SHP77 (cell line): Measurements from ENCODE around the gene FGF14.

Source experiments
- DNase-seq, 2 experiments: peaks; one replicate each; lab custom pipeline; 2025; lab: John Stamatoyannopoulos, UW

The FGF14 gene

DNA sequence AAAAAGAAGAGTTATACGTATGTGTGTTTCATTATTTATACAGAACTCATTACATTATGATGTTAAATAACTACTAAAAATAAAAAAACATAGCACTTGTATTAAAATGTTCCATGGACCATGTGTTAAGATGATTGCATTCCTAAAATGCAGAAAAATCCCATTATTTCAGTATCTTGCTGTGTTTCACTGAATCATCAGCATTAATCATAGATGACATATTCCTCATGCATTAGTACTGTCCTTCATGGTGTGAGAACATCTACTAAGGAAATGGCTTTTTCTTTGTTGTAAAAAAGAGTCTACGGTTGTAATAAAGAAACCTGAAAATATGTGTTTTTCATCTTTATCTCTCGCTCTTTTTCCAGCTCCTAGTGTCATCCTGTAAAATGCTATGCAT, 416.5 kb downstream of the FGF14 start:
- no peak for DNase-seq

DNA sequence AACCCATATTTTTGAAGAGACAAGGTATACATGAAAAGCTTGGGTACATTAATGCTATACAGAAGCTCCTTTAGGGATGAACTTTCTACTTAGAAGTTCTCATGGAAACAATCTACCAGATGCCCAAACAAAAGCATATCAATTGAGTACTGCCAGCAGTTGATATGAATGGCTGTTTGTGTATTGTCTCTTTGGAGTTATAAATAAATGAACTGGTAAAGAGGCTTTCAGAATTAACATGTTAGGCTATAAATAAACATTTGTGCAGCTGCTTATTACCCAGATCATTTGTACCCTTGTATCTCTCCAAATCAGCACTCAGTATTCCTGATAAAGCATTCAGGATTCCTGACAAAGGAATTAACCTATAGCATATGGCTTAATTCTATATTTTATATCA, 418.9 kb downstream of the FGF14 start:
- DNase-seq, result peak in 1 of 2 experiments; percentile 11

DNA sequence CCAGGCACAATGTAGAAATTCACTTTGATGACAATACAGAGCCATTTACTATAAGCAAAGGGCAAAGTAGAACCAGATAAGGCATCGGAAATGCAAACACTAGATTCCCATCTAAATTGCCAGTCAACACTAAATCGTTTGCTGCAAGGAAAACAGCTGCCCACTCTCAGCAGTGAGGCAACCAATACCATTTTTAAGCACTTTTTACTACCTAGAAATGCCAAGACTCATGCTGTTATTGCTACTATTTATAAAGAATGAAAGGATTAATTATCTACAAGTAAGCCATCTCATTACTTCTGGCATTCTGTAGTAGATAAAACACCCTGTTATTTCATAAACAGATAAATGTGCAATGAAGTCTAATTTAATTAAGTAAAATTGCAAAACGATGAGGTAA, 422.0 kb downstream of the FGF14 start:
- peak; percentile 35 to 39 for DNase-seq

DNA sequence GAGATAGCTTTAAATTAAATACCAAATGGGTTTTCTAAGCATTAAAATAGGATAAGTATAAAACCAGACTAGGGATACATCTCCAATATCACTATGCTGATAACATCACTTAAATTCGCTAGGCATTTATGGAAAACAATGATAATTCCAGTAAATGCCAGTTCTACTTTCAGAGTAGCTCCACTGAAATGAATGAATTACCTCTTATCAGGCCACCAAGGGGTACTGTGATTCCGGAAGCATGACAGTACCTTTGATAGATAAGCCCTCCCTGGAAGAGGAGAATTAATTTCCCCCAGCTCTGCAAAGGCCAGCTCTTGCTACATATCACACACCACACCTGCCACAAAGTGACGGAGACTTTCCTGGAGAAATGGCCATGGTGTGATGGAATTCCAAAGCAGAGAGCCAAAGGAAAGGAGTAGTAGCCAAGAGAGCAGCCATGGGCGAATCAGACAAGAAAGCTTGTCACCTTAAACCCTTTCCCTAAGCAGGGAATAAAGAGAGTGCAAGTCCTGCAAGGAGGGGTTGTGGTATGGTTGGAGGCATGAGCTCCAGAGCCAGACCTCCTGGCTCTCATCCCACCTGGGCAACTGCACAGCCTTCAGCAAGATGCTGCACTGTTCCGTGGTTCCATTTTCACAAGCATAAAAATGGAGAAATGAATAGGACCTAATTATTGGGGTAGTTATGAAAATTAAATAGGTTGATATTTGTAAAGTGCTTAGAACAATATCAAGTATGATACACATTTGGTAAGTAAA, 423.1 kb downstream of the FGF14 start:
- no peak for DNase-seq

DNA sequence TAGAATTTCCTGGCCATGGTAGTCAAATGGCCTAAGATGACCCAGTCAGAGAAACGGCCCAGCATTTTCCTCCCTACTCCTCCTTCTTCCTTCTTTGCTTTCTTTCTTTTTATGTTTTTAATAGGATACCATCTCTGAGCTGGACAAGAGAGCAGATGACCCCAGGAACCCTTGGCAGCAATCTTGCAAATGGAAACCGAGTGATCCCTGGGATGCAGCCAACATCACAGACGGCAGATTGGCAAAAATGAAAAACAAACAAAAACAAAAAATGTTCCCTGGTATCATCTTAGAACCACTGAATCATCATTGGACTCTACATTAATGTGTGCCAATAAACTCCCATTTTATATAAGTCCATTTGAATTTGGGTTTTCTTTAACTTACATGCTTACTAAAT, 424.4 kb downstream of the FGF14 start:
- DNase-seq, result no peak

DNA sequence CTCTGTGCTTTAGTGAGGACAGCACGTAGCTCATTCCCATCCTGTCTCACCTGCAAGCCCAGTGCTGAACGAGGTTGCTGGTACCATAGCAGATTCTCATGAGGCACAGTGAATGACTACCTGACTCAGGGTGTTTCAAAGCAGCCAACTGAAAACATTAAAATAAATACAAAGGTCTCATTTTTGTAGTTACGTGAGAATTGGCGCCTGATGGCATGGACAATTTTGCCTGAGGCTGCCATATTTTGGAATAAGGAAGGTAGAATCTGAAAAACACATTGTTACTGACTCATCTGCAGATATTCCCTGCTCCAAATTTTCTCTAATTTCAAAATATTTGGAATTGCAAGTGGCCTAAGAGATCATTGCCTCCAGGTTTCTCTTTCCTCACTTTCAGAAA, 429.7 kb downstream of the FGF14 start:
- no peak for DNase-seq

DNA sequence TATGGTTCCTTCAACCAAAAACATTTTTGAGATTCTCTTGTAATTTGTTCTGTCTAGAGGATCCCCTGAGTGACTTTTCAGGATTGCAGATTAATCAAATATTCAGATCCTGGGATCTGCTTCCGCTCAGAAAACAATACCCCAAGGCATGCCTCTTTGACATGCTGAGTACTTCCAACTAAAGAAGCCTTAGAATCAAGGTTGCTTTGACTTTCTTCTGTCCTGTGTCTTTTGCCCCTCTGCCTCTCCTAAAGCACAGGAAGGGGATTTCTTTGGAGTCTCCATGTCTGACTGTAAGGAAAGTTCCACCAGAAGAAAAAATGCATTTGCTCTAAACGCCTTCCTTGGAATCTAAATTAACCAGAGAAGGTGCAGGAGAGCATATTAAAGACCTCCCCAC, 431.5 kb downstream of the FGF14 start:
- DNase-seq, result no peak

DNA sequence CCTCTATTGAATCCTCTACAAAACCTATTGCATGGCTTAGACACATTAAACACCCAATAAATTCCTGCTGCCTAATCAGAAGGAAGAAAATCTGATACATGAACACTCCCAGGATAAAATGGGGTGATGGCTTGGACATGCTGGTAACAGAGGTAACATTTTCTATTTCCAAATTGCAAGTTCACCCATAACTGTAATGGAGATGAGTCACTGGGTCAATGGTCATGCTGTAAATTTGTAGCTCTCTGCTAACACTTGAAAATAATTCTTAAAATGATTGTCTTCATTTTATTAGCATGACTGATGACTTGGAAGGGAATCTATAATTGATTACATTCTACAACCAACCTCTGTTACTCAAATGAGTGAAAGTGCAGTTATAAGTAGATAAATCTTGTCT, 434.1 kb downstream of the FGF14 start:
- no peak for DNase-seq

DNA sequence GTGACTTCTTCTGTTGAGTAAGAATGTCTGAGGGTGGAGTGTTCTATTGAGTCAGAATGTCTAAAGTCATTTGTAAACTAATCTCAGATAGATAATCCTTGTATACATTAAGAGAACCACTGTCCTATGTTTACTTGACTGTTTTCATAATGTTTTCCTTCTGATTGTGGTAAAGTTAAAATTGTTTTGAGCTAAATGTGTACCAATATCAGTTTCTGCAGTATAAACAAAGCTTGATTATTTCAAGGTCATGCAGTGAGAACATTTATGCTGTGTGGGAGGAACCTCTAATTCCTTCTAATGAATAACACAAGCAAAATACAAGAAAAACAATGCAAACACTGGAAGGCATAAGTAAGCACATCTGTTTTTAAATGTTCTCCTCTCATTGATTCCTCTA, 434.6 kb downstream of the FGF14 start:
- DNase-seq, result no peak

DNA sequence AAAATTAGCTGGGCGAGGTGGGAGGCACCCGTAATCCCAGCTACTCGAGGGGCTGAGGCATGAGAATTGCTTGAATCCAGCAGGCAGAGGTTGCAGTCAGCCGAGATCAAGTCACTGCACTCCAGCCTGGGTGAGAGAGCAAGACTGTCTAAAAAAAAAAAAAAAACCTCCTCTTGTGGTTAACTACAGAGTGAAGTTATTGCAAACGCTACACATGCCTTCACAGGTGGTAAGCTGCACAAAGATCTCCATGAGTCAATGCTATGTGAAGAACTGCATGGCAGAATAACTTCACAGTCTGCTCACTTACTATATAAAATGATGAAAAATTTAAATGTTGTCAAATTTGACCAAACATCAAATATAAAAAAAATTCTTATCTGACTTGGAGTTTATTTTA, 436.8 kb downstream of the FGF14 start:
- DNase-seq, result no peak

DNA sequence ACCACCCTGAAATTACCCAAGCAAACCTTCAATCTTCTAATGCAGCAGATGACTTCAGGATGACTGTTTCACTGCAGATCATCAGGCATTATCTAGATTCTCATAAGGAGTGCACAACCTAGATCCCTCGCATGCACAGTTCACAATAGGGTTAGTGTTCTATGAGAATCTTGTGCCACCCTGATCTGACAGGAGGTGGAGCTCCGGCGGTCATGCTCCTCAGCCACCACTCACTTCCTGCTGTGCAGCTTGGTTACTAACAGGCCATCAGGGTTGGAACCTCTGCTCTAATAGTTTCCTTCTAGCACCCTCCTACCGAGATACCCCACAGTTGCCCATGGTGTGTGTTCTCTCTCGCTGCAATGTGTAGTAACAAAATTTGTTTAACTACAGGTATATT, 442.8 kb downstream of the FGF14 start:
- no peak for DNase-seq

DNA sequence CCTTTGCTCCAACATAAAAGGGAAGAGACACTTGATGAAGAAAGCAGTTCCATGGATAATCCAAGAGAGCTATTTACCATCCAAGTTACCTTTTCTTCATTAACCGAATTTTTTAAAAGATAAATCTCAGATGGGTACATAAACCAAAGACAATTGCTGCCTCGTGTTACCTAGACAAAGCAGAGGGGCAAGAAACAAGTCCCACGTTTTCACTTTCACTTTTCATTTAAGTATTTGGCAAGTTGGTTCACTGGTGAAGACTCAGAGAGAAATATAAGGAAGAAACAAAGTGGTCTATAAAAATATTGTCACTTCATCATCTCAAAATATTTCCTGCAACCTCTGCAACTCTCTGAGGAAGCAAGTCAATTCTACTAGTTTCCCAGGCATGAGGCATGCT, 446.1 kb downstream of the FGF14 start:
- no peak for DNase-seq

DNA sequence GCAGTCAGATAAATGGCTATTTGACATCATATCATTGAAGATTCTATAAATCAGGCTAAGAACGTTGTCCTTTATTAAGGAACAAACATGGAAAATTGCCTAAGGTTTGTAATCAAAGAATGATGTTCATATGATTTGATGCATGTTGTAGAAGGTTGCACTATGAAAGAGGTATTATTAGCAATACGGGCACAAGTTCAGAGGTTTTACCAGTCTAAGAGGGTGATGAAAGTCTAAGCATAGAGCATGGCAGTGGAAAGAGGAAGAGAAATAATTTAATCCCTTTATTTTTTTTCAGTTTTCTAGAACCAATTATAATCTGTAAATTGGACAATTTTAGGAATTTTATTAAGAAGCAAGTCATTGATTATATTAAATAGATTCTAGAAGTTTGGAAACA, 450.7 kb downstream of the FGF14 start:
- DNase-seq, result no peak

DNA sequence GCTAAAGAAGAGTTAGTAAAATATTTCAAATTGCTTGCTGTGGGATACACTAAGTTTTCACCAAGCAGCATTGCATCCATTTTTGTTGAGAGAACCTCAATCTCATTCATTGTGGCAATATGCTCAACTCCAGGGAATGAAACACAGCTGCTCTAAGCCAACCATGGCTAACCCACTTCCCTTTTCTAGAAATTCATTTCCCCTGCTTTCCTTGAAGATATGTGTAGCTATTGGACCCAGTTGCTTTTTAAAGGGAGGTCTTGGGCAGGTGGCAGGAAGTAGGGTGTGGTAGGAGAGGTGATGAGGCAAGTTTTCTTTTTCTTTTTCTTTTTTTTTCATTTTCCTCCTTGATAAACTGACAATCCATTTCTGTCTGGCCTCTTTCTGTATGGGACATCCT, 452.2 kb downstream of the FGF14 start:
- no peak for DNase-seq

DNA sequence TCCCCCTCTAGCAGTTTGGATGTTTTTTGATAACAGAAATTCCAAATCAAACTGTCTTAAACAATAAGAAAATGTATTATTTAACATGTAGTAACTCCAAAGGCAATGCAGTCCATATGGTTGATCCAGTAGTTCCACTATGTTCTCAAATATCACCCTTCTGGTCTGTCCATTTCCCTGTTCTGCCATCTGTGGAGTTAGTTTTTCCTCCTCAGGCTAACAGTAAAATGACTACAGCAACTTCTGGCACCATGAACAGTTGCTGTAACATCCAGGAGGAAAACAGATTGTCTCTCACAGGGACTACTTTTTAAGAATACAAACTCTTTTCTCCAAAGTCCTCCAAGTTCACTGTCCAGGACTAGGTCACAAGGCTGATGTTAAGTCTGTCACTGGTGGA, 455.4 kb downstream of the FGF14 start:
- DNase-seq, result no peak

DNA sequence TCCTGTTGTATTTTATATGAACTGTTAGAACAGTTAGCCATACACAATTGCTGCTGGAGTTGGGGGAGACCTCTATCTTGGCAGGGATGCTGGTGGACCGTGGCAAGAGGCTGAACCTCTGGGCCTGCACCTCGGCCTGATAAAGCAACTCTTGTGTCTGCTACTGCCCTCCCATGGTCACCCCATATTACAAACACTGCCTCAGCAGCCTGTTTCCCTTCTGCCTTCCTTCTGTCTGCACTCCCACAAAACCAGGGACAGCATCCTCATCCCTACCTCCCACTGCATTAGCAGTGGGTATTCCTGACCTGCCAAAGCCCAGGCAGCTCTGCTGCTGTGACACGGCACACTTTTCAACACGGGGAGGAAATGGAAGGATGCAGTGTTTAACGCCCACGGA, 456.4 kb downstream of the FGF14 start:
- no peak for DNase-seq

DNA sequence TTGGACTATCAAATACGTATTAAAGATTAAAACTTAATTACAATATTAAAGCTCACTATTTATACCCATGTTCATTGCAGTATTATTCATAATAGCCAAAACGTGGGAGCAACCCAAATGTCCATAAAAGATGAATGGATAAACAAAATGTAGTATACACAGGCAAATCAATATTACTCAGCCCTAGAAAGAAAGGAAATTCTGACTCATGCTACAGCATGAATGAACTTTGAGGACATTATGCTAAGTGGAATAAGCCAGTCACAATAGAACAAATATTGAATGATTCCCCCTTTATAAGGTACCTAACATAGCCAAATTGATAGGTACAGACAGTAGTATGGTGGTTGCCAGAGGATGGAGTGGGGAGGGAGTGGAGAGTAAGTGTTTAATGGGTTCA, 457.3 kb downstream of the FGF14 start:
- no peak for DNase-seq

DNA sequence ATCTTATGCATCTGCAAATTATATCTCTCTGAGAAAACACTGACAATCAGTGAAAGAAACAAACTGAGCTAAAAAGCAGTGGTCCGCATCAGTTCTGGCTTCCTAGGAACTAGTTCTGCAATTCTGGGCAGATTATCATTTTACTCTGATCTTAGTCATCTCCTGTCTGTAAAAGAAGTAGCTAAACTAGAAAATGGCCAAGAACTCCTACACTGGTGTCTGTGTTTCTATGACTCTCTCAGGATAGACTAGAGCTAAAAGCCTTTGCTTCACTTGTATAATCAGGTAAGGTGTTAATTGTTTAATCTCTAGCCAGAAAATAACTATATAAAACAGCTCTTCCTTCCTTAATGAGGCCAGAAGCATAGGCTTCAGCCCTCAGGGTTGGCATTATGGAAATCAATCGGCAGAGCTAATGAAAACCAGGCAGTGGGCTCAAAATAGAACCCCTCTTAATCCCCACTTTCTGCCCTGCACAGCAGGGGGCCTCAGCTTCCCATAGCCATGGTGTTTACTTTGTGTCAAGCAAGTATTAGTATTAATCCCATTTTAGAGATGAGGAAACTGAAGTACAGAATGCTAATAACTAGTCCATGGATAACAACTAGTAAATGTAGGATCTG, 459.2 kb downstream of the FGF14 start:
- DNase-seq, result peak; percentile 24

DNA sequence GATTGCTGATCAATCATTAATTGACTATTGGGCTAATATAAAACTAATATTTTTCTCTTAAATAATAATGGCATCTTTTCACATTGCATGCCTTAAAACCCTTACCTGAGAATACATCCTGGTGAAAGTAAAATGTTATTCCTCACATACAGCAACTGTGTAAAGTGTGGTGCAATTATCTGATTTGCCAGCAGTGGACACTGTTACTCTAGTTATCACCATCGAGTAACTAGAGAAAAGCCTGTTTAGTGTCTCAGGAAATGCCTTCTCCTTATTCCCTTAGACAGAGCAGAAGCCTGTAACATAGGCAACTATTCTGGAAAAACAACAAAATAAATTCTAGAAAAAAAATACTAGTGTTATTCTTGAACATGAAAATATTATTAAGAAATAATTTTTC, 459.8 kb downstream of the FGF14 start:
- peak; percentile 64 to 87 for DNase-seq

DNA sequence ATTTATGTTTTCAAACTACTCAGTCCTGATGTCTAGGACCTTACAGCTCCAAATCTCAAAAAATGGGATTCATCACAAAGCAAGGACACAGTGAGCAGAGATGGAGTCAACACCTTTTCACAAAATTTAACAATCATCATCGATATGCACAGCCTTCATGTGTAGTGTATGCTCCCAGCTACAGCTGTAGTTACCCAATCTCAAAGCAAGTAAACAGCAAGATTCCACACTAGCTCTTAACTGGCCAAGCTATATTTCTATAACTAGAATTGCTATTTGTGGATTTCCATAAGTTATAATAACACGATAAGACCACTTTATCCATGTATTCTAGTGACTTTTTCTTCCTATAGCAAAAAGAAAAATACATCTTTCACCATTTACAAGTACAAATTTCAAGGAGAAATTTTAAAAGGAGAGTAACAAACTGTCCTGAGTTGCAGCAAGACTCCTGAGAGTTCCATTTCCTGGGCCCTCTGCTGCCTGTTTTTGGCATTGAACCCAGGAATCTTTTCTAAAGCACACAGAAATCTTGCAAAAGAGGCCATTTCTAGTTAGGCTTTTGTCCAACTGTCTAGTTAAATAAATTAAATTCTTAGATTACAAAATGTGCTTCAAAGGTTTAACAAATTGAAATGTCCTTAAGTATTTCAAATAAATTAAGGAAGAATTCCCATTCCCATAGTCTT, 460.6 kb downstream of the FGF14 start:
- DNase-seq, result peak in 1 of 2 experiments; percentile 24

DNA sequence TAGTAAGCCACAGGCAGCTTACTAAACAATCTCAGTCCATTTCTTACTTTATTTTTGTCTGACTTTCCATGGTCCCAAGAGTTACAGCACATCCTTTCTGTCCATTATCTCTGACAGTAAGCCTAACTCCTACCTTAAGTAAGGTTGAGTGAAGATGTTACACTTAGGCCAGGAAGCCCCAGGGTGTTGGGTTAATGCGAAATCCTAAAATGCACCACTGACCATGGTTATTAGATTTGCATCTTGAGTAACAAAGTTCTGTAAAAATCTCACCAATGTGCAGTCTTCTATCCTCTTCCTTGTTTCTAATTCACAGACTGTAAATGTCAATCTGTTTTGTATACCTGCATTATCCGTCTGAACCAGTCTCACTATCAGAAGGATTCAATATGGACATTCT, 462.5 kb downstream of the FGF14 start:
- DNase-seq, result no peak

DNA sequence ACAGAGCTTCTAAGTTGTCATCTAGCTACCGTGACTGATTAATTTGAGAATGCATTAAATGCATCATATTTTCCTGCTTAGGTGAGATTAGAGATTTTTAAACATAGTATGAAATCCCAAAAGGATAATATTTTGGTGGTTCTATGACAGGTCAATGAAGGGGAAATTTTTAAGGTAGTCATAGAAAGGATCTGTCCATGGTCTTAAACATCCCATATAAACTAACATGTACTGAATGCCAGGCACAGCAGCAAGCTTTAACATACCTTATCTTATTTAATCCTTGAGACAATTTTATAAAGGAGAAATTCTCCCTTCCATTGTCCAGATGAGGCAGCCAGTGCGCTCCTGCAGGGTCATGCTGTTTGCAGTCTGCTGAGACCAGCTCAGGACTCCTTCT, 466.0 kb downstream of the FGF14 start:
- DNase-seq, result no peak

DNA sequence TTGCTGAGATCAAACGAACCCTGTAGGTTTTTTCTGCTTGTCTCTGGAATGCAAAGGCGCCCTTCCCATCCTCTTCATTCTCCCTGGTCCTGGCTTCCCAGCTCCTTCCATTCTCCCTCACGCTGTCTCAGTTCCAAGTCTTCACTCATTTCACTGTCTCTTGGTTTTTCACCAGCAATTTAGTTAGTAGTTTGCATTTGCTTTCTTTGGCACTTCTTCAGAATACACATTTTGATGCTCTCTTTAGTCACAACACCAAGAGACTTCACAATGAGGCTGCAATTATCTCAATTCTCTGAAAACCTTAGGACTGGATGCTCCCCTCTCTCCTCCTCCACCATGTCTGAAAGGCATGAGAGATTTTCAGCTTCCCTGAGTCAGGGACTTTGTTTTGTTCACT, 470.7 kb downstream of the FGF14 start:
- DNase-seq, result no peak
